Measurements from ENCODE around the gene SLC30A1.
"Not testable (repeated sequence)": the region's sequence is repeated elsewhere in the genome, so short reads cannot be mapped to it uniquely, and the experiment has no call there.

SLC30A1 gene

DNA sequence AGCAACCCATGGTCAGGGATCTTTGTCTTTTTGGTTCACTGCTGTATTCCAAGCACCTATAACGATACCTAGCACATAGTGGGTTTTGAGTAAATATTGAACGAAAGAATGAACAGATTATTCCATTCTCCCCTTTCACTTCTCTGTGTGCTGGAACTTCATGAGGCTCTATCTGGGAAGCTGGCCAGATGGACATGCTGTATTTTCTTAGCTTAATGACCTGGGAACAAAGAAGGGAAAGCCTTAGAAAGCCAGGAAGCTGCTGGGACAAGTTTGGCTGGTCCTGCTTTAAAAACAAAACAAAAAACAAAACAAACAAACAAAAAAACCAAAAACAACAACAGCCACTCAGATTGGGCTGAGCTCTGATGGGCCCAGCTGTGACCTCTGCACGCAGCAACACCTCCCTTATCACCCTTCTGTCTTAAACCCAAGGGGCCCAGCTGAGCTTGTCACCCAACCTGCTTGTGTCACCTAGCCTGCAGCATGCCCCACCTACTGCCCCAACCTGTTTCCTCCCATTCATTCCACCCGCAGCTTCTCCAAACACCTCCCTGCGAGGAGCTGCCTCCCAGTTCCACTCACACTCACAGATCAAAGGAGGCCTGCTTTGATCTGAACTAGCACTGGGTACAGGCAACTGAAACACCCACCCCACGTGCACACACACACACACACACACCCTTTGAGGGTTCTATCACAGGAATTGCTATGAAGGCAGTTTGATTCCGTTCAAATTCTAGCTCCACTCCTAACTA is 37.1 kb downstream of the SLC30A1 start:
- DNase-seq = no peak

GRCh38 chr1:211541278-211541677 is 37.7 kb downstream of the SLC30A1 start:
- no peak for DNase-seq

- not testable (repeated sequence) for DNase-seq
Observed at GRCh38 chr1:211540824-211541223, 38.1 kb downstream of the SLC30A1 start.

GRCh38 chr1:211538287-211538686 is 40.7 kb downstream of the SLC30A1 start:
- no peak for DNase-seq

DNA sequence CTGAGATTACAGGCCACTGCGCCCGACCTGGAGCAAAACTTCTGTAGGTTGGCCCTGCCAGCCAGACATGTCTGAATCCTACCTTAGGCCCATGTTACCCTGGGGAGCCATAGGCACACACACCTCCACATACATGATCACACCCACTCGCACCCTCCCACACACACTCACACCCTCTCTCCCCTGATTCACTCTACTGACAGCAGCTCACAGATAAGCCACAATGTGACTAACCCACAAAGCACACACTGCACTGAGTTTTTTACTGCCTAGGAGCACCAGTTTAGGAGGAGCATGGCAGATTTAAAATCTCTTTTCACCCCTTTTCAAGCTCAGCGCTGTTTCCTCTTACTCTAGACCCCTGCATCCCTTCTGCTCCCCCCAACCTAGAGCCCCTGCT is 41.7 kb downstream of the SLC30A1 start:
- no peak for DNase-seq

DNA sequence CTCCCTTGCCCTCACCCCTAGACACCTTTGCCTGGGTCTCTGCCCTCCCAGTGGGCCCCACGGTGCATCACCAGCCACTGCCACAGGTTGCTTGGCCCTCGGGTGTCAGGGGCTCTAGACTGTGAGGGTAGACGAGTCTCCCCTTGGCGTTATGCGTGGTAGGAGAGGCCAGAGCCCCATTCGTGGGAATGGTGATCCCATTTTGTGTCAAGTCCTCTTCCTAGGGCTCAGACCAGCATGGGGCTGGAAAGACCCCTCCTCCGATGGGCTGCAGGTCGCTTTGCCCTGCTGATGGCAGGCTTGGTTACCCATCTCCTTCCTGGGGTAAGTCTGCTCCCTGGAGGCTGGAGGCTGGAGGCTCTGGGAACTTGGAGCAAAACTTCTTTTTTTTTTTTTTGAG is 42.4 kb downstream of the SLC30A1 start:
- DNase-seq = no peak

DNA sequence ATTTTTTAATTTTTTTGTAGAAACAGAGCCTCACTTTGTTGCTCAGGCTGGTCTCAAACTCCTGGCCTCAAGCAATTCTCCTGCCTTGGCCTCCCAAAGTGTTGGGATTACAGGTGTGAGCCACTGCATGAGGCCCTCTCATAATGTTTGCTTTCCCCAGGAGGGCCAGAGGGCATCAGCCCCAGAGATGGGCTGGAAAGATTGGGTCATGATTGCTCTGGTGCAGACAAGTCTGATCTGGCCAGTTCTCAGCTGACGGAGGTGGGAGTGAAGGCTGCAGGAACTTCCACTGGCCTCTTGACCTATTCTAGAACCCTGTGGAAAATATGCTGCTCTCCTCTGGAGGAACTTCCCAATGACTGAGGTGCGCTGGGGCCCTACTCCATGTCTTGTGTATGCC is 43.6 kb downstream of the SLC30A1 start:
- DNase-seq = no peak

- DNase-seq = no peak
Observed at GRCh38 chr1:211534545-211535291, 44.2 kb downstream of the SLC30A1 start.

GRCh38 chr1:211532088-211532444 is 46.9 kb downstream of the SLC30A1 start:
- DNase-seq = no peak

GRCh38 chr1:211531194-211532087 is 47.5 kb downstream of the SLC30A1 start:
- DNase-seq = no peak

DNA sequence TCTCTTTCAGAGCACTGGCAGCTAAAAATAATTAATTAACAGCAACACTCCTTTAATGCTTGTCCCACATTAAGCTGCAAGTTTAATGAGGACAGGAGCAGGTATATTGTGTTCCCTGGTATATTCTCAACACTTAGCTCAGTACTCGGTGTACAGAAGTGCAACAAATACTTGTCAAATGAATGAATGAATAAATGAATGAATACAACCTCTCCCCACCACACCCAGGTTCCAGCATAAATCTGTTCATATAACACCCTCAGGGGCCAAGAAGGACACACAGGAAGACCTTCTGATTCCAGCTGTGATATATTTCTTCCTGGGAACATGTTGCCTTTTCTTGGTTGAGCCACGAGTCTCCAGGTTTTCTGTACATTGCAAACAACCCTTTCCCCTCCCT is 48.9 kb downstream of the SLC30A1 start:
- no peak for DNase-seq

- no peak for DNase-seq
Observed at GRCh38 chr1:211529453-211529852, 49.5 kb downstream of the SLC30A1 start.

GRCh38 chr1:211529011-211529410 is 50.0 kb downstream of the SLC30A1 start:
- DNase-seq = no peak

- DNase-seq = no peak
Observed at GRCh38 chr1:211527888-211528287, 51.1 kb downstream of the SLC30A1 start.

DNA sequence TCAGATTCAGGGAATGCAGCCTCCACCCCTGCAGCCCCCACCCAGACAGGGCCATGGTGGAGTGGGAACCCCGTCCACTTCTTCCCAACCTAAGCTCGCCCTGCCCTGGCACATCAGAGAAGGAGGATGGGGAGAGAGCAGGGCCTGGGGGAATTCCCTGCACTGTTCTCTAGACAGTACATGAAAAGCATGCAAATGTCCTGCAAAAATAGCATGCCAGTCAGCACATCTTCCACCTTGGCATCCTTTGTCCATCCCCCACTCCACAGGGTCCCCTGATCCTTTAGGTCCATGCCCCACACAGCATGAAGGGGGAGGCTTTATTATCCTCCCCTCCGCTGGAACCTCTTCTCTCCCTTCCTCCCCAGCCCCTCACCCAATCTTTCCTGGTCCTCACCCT is 52.0 kb downstream of the SLC30A1 start:
- DNase-seq = no peak

DNA sequence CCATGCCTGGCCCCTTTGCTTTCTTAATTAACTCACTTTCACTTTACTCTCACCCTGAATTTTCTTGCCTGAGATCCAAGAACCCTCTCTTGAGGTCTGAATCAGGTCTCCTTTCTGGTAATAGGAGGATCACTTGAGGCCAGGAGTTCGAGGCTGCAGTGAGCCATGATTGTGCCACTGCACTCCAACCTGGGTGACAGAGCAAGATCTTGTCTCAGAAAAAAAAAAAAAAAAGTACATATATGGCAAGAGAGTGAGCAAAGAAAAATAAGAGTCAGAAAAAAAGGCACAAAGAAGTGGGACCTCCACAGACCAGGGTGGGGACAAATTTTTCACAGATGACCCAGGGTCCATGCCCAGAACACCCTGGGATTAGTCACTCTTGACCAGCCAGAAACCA is 52.9 kb downstream of the SLC30A1 start:
- no peak for DNase-seq

GRCh38 chr1:211525101-211525676 is 53.8 kb downstream of the SLC30A1 start:
- no peak for DNase-seq

- DNase-seq = no peak
Observed at GRCh38 chr1:211524521-211524920, 54.4 kb downstream of the SLC30A1 start.

GRCh38 chr1:211522804-211523203 is 56.2 kb downstream of the SLC30A1 start:
- no peak for DNase-seq

Measured in CD4-positive, alpha-beta T cell treated with Interleukin-1 beta for 1 hour (primary cell).